Endodermal cell (in vitro differentiated cells): ENCODE measurements around the gene UBXN1. TPM values are rescaled to one million over a fixed set of nuclear protein-coding genes. Genes with fewer than 3 reads are reported as not detected.

Source experiments
- DNase-seq: peaks from one replicate; pipeline ENCODE4 v3.0.0-alpha.2; 2017
- H3K27ac ChIP-seq: 2 replicates; pipeline ENCODE4 v1.5.1; 2013; ENCODE audit warnings: mild to moderate bottlenecking, low read depth, low read length, moderate library complexity
- H3K27me3 ChIP-seq: 2 replicates; pipeline ENCODE4 v1.6.1; 2013; ENCODE audit warnings: mild to moderate bottlenecking, low read length, moderate library complexity; ENCODE audit not compliant: insufficient read depth, control insufficient read depth, poor library complexity, severe bottlenecking
- H3K36me3 ChIP-seq: 2 replicates; pipeline ENCODE4 v1.7.0; 2013; ENCODE audit warnings: mild to moderate bottlenecking, low read length, moderate library complexity; ENCODE audit not compliant: control insufficient read depth, insufficient read depth
- H3K4me1 ChIP-seq: one replicate; pipeline ENCODE4 v1.7.0; 2013; ENCODE audit warnings: low read length; ENCODE audit not compliant: control insufficient read depth, insufficient read depth
- H3K4me3 ChIP-seq: 2 replicates; pipeline ENCODE4 v1.5.1; 2013; ENCODE audit warnings: mild to moderate bottlenecking, low read length, moderate library complexity
- H3K9ac ChIP-seq: 2 replicates; pipeline ENCODE4 v1.6.1; 2013; ENCODE audit warnings: mild to moderate bottlenecking, low read length, moderate library complexity; ENCODE audit not compliant: poor library complexity, severe bottlenecking; ENCODE audit errors: extremely low read depth
- H3K9me3 ChIP-seq: 2 replicates; pipeline ENCODE4 v1.6.1; 2013; ENCODE audit warnings: mild to moderate bottlenecking, low read length, moderate library complexity; ENCODE audit not compliant: control insufficient read depth
- H3K27ac Mint-ChIP-seq: 2 replicates; pipeline ENCODE4 v1.8.0; 2020; ENCODE audit warnings: mixed read lengths
- H3K27me3 Mint-ChIP-seq: 2 replicates; pipeline ENCODE4 v1.8.0; 2021; ENCODE audit warnings: mild to moderate bottlenecking, mixed read lengths; ENCODE audit not compliant: insufficient read depth
- H3K36me3 Mint-ChIP-seq: 2 replicates; pipeline ENCODE4 v1.8.0; 2020; ENCODE audit warnings: low read depth, mixed read lengths
- H3K4me1 Mint-ChIP-seq: 2 replicates; pipeline ENCODE4 v1.8.0; 2020; ENCODE audit warnings: mixed read lengths
- H3K4me3 Mint-ChIP-seq: 2 replicates; pipeline ENCODE4 v1.8.0; 2020; ENCODE audit warnings: mild to moderate bottlenecking, moderate library complexity, mixed read lengths
- H3K9me3 Mint-ChIP-seq: 2 replicates; pipeline ENCODE4 v1.8.0; 2020; ENCODE audit warnings: mild to moderate bottlenecking, mixed read lengths
- WGBS, 2 experiments: methylation state at CpG; one replicate each; pipeline versions ENCODE4 v1.1.5 to v1.1.7; 2013; ENCODE audit warnings: missing lambda C conversion rate in 2 of 2, mixed read lengths in 1 of 2; ENCODE audit not compliant: insufficient coverage in 1 of 2, insufficient read length in 1 of 2; 5-methylcytosine and 5-hydroxymethylcytosine counted together
- total RNA-seq, 2 donors: library from RNA; stranded (reverse); fragmentation: NEBNext Ultra II Directional in 1 of 2; extraction: Animal tissue kit (Norgen Biotek cat#: 25700) in 1 of 2; gene quantifications; 2 replicates in 1 of 2; 3 replicates in 1 of 2; pipeline ENCODE4 v1.2.1, GENCODE V29; 2021
- TF ChIP-seq, protein P1 (sequence below): fragments of 200-600 bp; sonication (generic); conservative IDR thresholded peaks from 2 replicates; pipeline ENCODE4 v1.5.0; 2021; ENCODE audit warnings: antibody characterized with exemption, mild to moderate bottlenecking

The UBXN1 gene
- total RNA-seq, 2 donors from 2014 or later, result 89.3 to 96.6 TPM

DNA sequence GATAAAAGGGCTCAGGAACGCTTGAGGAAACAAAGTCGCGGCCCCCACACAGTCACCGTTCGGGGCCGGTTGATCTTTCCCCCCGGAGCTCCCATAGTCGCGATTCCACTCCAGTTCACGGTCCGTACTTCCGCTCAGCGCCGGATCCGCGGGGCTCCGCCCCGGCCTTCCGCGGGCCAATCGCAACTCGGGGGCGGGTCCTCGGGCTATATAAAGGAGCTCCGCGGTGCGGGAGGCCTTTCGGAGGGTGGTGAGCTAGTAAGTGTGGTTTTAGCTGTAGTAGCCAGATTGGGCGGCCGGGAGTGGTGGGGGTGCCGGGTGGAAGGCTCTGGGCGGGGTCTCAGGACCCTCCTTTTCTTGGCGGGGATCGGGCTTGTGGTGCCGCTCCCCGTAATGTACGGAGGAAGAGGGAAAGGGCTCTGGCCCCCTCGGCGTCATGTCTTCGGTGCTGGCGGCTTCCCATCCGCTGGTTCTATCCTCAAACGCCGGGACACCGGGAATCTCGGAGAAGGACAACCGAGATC lies 13.7 kb downstream of the UBXN1 start, which contains the start of the genes C11orf98 and CSKMT:
C11orf98 (minus strand) TSS at position 136 of the 524 bp plus-strand sequence; CDS start at position 95, 41 bp downstream.
CSKMT (plus strand) TSS at position 238 of the 524 bp plus-strand sequence. CDS start 568 bp downstream, outside the sequence.
- H3K4me3 ChIP-seq, result peak within 1 kb of the TSS; percentile 91
- Mint-ChIP-seq H3K27me3 (no peaks in the 10 kb centered on the region), H3K4me1 (peaks cover 19% of the 10 kb centered on the region), H3K4me3 (peak within 1 kb of the TSS; percentile 98), H3K9me3 (no peaks in the 10 kb centered on the region), H3K27ac (peak within 1 kb of the TSS; percentile 97), H3K36me3 (peaks cover 34% of the 10 kb centered on the region)
- H3K4me1 ChIP-seq, result no peaks in the 10 kb centered on the region
- 0 to 1% methylated on average over 23 to 47 of the region's 47 CpGs for WGBS, 2 experiments
- H3K27ac ChIP-seq, result peak within 1 kb of the TSS; percentile 87
- TF ChIP-seq, protein P1, sequence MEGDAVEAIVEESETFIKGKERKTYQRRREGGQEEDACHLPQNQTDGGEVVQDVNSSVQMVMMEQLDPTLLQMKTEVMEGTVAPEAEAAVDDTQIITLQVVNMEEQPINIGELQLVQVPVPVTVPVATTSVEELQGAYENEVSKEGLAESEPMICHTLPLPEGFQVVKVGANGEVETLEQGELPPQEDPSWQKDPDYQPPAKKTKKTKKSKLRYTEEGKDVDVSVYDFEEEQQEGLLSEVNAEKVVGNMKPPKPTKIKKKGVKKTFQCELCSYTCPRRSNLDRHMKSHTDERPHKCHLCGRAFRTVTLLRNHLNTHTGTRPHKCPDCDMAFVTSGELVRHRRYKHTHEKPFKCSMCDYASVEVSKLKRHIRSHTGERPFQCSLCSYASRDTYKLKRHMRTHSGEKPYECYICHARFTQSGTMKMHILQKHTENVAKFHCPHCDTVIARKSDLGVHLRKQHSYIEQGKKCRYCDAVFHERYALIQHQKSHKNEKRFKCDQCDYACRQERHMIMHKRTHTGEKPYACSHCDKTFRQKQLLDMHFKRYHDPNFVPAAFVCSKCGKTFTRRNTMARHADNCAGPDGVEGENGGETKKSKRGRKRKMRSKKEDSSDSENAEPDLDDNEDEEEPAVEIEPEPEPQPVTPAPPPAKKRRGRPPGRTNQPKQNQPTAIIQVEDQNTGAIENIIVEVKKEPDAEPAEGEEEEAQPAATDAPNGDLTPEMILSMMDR, result no peak
- peak; percentile 98 for DNase-seq
- H3K9me3 ChIP-seq, result no peaks in the 10 kb centered on the region
- H3K27me3 ChIP-seq, result no peaks in the 10 kb centered on the region
- peaks cover 25% of the 10 kb centered on the region for H3K36me3 ChIP-seq
- H3K9ac ChIP-seq, result peak within 1 kb of the TSS; percentile 91

DNA sequence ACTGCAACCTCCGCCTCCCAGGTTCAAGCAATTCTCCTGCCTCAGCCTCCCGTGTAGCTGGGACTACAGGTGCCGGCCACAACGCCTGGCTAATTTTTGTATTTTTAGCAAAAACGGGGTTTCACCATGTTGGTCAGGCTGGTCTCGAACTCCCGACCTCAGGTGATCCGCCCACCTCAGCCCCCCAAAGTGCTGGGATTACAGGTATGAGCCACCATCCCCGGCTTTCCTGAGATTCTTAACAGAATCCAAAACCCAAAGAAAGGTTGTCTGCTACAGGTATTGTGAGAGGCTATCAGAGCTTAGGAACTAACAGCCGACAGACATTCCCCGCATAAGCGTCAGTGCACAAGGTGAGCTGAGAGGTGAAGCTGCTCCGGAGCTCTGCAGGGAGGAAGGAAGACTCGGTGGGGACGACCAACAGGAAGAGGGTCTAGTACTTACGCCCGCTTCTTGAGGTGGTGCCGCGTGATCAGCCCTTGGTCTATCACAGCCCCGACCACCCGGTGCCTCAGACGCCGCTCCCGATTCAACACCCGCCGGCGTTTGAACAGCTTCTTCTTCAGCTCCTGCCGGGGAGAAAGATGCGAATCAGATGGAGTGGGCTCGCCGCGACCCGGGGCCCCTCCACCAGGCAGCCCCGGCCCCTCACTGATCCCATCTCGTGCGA lies 14.3 kb downstream of the UBXN1 start:
- Mint-ChIP-seq H3K27me3 (no peaks in the 10 kb centered on the region), H3K4me1 (peaks cover 15% of the 10 kb centered on the region), H3K9me3 (no peaks in the 10 kb centered on the region), H3K27ac (peak overlapping the region; percentile 97), H3K4me3 (peak overlapping the region; percentile 98), H3K36me3 (peaks cover 34% of the 10 kb centered on the region)
- Histone ChIP-seq H3K9me3 (no peaks in the 10 kb centered on the region), H3K9ac (peak overlapping the region; percentile 91), H3K36me3 (peaks cover 25% of the 10 kb centered on the region), H3K4me3 (peak overlapping the region; percentile 91), H3K27me3 (no peaks in the 10 kb centered on the region), H3K27ac (peak overlapping the region; percentile 87), H3K4me1 (no peaks in the 10 kb centered on the region)
- peak; percentile 88 for DNase-seq
- 2% methylated on average over 28 to 36 of the region's 36 CpGs for WGBS, 2 experiments
- TF ChIP-seq, protein P1, result no peak

DNA sequence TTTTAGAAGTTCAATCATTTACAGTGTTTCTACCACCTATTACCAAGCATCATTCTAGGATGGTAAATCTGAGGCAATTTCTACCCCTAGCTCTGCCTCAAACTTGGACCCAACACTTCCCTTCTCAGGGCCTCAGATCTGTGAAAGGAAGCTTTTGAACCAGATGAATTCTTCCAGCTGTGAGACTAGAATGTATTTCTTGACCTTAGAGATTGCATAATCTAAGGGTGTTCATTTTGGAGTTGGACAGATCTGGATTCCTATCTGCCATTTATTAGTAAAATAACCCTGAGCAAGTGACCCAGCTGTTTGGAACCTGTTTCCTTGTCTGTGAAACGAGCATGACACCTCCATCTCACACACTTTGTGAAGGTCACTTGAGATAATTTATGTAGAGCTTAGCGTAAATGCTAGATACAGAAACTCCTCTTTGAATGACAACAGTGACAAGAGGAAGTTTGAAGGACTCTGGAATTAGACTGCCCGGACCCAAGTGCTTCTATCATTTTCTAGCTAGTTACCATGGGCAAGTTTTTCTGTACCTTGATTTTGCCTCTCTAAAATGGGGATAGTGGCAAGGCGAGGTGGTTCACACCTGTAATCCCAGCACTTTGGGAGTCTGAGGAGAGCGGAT lies 22.0 kb downstream of the UBXN1 start:
- no peak overlapping the region for H3K4me3 Mint-ChIP-seq
- H3K4me3 ChIP-seq, result no peak overlapping the region
- H3K27ac Mint-ChIP-seq, result no peak overlapping the region
- H3K9me3 Mint-ChIP-seq, result no peaks in the 10 kb centered on the region
- no peak overlapping the region for H3K27ac ChIP-seq
- no peaks in the 10 kb centered on the region for H3K27me3 Mint-ChIP-seq
- no peak for DNase-seq
- TF ChIP-seq, protein P1, result no peak
- H3K4me1 Mint-ChIP-seq, result peaks cover 5% of the 10 kb centered on the region
- H3K27me3 ChIP-seq, result no peaks in the 10 kb centered on the region
- H3K36me3 Mint-ChIP-seq, result peaks cover 8% of the 10 kb centered on the region
- no peaks in the 10 kb centered on the region for H3K4me1 ChIP-seq
- no peaks in the 10 kb centered on the region for H3K9me3 ChIP-seq
- H3K9ac ChIP-seq, result no peak overlapping the region
- 71 to 84% methylated on average over 4 to 5 of the region's 5 CpGs for WGBS, 2 experiments
- H3K36me3 ChIP-seq, result no peaks in the 10 kb centered on the region
